RWPE2 (cell line): ENCODE results near the gene C17orf100.

ENCODE experiments used
- ATAC-seq: fragments of 200-7000 bp; cut with Tn5 transposase; 3 replicates; pipeline ENCODE4 v1.9.1; 2021; ENCODE audit warnings: low read depth
- DNase-seq: peaks from one replicate; pipeline ENCODE4 v3.0.0-alpha.2; 2020; ENCODE audit warnings: low spot score
- H3K27ac ChIP-seq: fragments of 450-650 bp; 2 replicates; pipeline ENCODE4 v1.5.1; 2017; ENCODE audit warnings: mild to moderate bottlenecking; ENCODE audit not compliant: poor library complexity, severe bottlenecking
- H3K27me3 ChIP-seq: fragments of 250-450 bp; sonication (Bioruptor Pico); 2 replicates; pipeline ENCODE4 v1.5.1; 2021; ENCODE audit warnings: mild to moderate bottlenecking, moderate library complexity; ENCODE audit not compliant: insufficient read depth, poor library complexity, severe bottlenecking
- H3K36me3 ChIP-seq: fragments of 250-450 bp; sonication (Bioruptor Pico); 2 replicates; pipeline ENCODE4 v1.5.1; 2020; ENCODE audit warnings: low read depth, mild to moderate bottlenecking, moderate library complexity
- H3K4me1 ChIP-seq: fragments of 250-450 bp; sonication (Bioruptor Pico); 2 replicates; pipeline ENCODE4 v1.5.1; 2021; ENCODE audit warnings: mild to moderate bottlenecking, moderate library complexity; ENCODE audit not compliant: insufficient read depth, poor library complexity, severe bottlenecking
- H3K4me3 ChIP-seq: fragments of 250-450 bp; sonication (Bioruptor Pico); 2 replicates; pipeline ENCODE4 v1.5.1; 2021; ENCODE audit warnings: mild to moderate bottlenecking, moderate library complexity; ENCODE audit not compliant: severe bottlenecking
- H3K9me3 ChIP-seq: fragments of 250-450 bp; sonication (Bioruptor Pico); 2 replicates; pipeline ENCODE4 v1.5.1; 2021; ENCODE audit warnings: mild to moderate bottlenecking, moderate library complexity; ENCODE audit not compliant: severe bottlenecking
- CTCF ChIP-seq: fragments of 450-650 bp; IDR thresholded peaks from one replicate; pipeline ENCODE4 v1.5.1; 2017; ENCODE audit warnings: mild to moderate bottlenecking, moderate library complexity; ENCODE audit not compliant: poor library complexity, severe bottlenecking

The C17orf100 gene

DNA sequence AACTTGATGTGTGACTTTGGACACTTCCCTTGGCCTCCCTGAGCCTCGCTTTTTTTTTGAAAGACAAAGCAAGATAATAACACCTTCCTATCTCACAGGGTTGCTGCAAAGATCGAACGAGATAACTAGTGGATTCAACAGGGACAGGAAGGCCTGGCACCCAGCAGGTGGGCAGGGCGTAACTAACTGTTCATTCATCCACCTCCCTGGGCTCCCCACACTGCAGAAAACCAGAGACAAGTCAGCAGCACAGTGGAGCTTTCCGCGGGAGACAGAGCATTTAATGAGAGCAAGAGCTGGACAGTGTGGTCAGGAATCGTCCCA lies 32.9 kb downstream of the C17orf100 start:
- no peak for ATAC-seq
- Histone ChIP-seq H3K27me3 (no peaks in the 10 kb centered on the region), H3K4me3 (no peak overlapping the region), H3K36me3 (no peaks in the 10 kb centered on the region), H3K27ac (no peak overlapping the region), H3K9me3 (no peaks in the 10 kb centered on the region), H3K4me1 (peaks cover 19% of the 10 kb centered on the region)
- TF ChIP-seq CTCF, result no peak
- DNase-seq, result no peak

GRCh38 chr17:6684881-6685767 lies 33.6 kb downstream of the C17orf100 start:
- H3K36me3 ChIP-seq, result no peaks in the 10 kb centered on the region
- no peak overlapping the region for H3K27ac ChIP-seq
- DNase-seq, result no peak
- no peak overlapping the region for H3K4me3 ChIP-seq
- peaks cover 16% of the 10 kb centered on the region for H3K4me1 ChIP-seq
- no peak for TF ChIP-seq CTCF
- no peaks in the 10 kb centered on the region for H3K27me3 ChIP-seq
- H3K9me3 ChIP-seq, result no peaks in the 10 kb centered on the region
- no peak for ATAC-seq

- H3K4me3 ChIP-seq, result no peak overlapping the region
- H3K36me3 ChIP-seq, result no peaks in the 10 kb centered on the region
- no peaks in the 10 kb centered on the region for H3K27me3 ChIP-seq
- peaks cover 12% of the 10 kb centered on the region for H3K4me1 ChIP-seq
- no peak overlapping the region for H3K27ac ChIP-seq
- no peak for ATAC-seq
- TF ChIP-seq CTCF, result no peak
- DNase-seq, result no peak
- H3K9me3 ChIP-seq, result no peaks in the 10 kb centered on the region
These were observed 34.5 kb downstream of the C17orf100 start for GRCh38 chr17:6686026-6686425.

DNA sequence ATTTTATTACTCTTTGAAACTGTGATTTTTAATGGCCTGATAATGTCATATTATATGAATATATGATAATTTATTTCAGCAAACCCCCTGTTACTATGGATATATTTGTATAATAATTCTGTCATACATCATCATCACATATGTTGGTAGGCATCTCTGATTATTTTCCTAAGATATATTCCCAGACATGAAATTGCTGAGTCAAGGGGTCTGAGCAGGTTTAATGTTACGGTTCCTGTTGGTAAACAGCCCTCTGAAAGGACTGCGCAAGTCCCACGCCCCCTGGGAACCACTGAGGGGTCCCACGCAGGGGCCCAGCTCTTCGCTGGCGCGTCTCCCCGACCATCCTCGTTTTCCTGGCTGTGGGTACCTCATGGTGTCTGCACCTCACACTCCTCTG lies 37.4 kb downstream of the C17orf100 start:
- Histone ChIP-seq H3K36me3 (no peaks in the 10 kb centered on the region), H3K9me3 (no peaks in the 10 kb centered on the region), H3K27ac (no peak overlapping the region), H3K4me1 (no peaks in the 10 kb centered on the region), H3K27me3 (no peaks in the 10 kb centered on the region), H3K4me3 (no peak overlapping the region)
- no peak for TF ChIP-seq CTCF
- DNase-seq, result no peak
- ATAC-seq, result no peak

GRCh38 chr17:6690641-6691040 lies 39.1 kb downstream of the C17orf100 start:
- Histone ChIP-seq H3K4me1 (peaks cover 3% of the 10 kb centered on the region), H3K36me3 (no peaks in the 10 kb centered on the region), H3K27me3 (no peaks in the 10 kb centered on the region), H3K9me3 (no peaks in the 10 kb centered on the region), H3K27ac (no peak overlapping the region), H3K4me3 (no peak overlapping the region)
- DNase-seq (no peak), ATAC-seq (no peak)
- TF ChIP-seq CTCF, result no peak
